Measurements from ENCODE around the gene C11orf97.

- TF ChIP-seq CTCF (conservative IDR thresholded peaks at IDR 0.05; ENCODE audit: low read depth in 2 of 2) (no peak), POLR2AphosphoS5 (IDR thresholded peaks at IDR 0.05; ENCODE audit: low read depth) (no peak), EZH2 (IDR thresholded peaks at IDR 0.05; ENCODE audit: low read depth, unreplicated experiment) (no peak), EZH2phosphoT487 (IDR thresholded peaks at IDR 0.05; ENCODE audit: unreplicated experiment) (no peak), JUNB (IDR thresholded peaks at IDR 0.05; ENCODE audit: unreplicated experiment) (no peak)
These were observed 47.1 kb downstream of the C11orf97 start for GRCh38 chr11:94559361-94559760.

All from GM23338 (cell line).